Transverse colon (tissue), 4 donors: Measurements from ENCODE around the gene GDPD5. TPM values are rescaled to one million over a fixed set of nuclear protein-coding genes. Genes with fewer than 3 reads are reported as not detected.

Experiments used
- DNase-seq: peaks from one replicate; pipeline ENCODE4 v3.0.0-alpha.2; 2019
- H3K27ac ChIP-seq, 4 donors: fragments of 200-600 bp; sonication (generic); 2 replicates each; pipeline ENCODE4 v1.5.1; 2016 to 2018; ENCODE audit warnings: inconsistent platforms in 4 of 4
- H3K27me3 ChIP-seq: fragments of 200-600 bp; sonication (generic); 2 replicates; pipeline ENCODE4 v1.5.1; 2017; ENCODE audit warnings: inconsistent platforms
- H3K36me3 ChIP-seq, 4 donors: fragments of 200-600 bp; sonication (generic); 2 replicates each; pipeline ENCODE4 v1.5.1; 2017 to 2019; ENCODE audit warnings: inconsistent platforms in 4 of 4
- H3K4me1 ChIP-seq, 4 donors: fragments of 200-600 bp; sonication (generic); 2 replicates each; pipeline ENCODE4 v1.5.1; 2017 to 2020; ENCODE audit warnings: inconsistent platforms in 4 of 4
- H3K4me3 ChIP-seq, 4 donors: fragments of 200-600 bp; sonication (generic); 1 replicate in 1 of 4; 2 replicates in 3 of 4; pipeline versions ENCODE4 v1.5.1 to v1.6.1; 2017 to 2019; ENCODE audit warnings: inconsistent platforms in 4 of 4
- H3K9me3 ChIP-seq, 2 donors: fragments of 200-600 bp; sonication (generic); 2 replicates each; pipeline ENCODE4 v1.5.1; 2017 to 2019; ENCODE audit warnings: inconsistent platforms in 2 of 2
- EP300 ChIP-seq: sonication (generic); formaldehyde crosslinking; IDR thresholded peaks from one replicate; pipeline ENCODE4 v1.6.1; 2017; ENCODE audit warnings: antibody characterized with exemption, low read depth
- POLR2A ChIP-seq: fragments of 450-650 bp; IDR thresholded peaks from one replicate; pipeline ENCODE4 v1.6.1; 2016; ENCODE audit warnings: antibody characterized with exemption, mild to moderate bottlenecking, moderate library complexity
- POLR2AphosphoS5 ChIP-seq, 3 donors: sonication (generic); formaldehyde crosslinking; IDR thresholded peaks; one replicate each; pipeline ENCODE4 v1.6.1; 2016; ENCODE audit warnings: antibody characterized with exemption in 3 of 3
- WGBS, 2 donors: methylation state at CpG; one replicate each; pipeline ENCODE4 v1.1.5; 2018; ENCODE audit warnings: low coverage in 1 of 2; 5-methylcytosine and 5-hydroxymethylcytosine counted together
- in situ Hi-C, 4 donors: fragments of 200-750 bp; cut with MboI; loops; one replicate each; pipeline versions ENCODE4 v1.15.0 to v1.15.1; 2017; ENCODE audit warnings: low sequenced_read_pairs in 3 of 4, low pct_ligation_motif_present in 1 of 4, low pct_unique_long_range_greater_than_20kb in 1 of 4
- intact Hi-C: fragments of 100-400 bp; cut with DNase I; formaldehyde crosslinking; loops from one replicate; pipeline ENCODE4 v1.15.1; 2023; ENCODE audit warnings: low total_unique reads
- total RNA-seq, 4 donors: library from RNA; depleted of rRNA; stranded (reverse); fragments of >200 nt; gene quantifications; one replicate each; pipeline ENCODE4 v1.1.0, GENCODE V29; 2016
- TF ChIP-seq, protein P1 (sequence below), 5 experiments: fragments of 200-600 bp in 3 of 5; fragments of 450-650 bp in 2 of 5; sonication (generic) in 3 of 5; IDR thresholded peaks; 1 replicate in 2 of 5; 2 replicates in 3 of 5; pipeline ENCODE4 v1.5.1; 2016 to 2017; ENCODE audit warnings: antibody characterized with exemption in 5 of 5, inconsistent platforms in 3 of 5, mild to moderate bottlenecking in 2 of 5, moderate library complexity in 1 of 5

Gene GDPD5
- total RNA-seq, 4 donors from 2014 or later = 3.7 to 10.1 (median 7.1) TPM; not detected in 1

DNA sequence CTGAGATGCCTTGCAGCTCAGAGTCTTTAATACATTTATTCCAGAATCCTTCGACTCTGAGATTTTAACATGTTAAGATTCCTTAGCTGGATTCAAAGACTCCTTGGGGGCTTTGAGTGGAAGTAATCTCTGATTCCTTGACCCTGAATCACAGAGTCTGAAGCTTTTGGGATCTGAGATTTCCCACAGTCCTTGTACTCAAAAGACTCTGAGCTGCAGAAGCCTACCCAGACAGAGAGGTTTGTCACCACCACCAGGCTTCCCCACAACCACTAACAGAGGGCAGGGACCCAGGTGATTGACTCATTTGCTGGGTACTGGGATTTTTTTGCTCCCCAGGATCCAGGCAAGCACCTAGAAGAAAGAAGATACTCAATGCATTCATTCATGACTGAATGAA is 34.9 kb upstream of the GDPD5 start:
- intact Hi-C loops (loop anchor here (5.0 kb wide), 1 partner anchor 257 kb away; the partner anchor contains the start of gene UVRAG), in situ Hi-C loops (no loop called here)
- WGBS, 2 donors = 67% methylated on average over 1 of the region's 1 CpG; no CpG with 5 or more reads in 1 of the 2 donors
- Histone ChIP-seq H3K27me3 (no peaks in the 10 kb centered on the region), H3K36me3 (no peaks in the 10 kb centered on the region), H3K27ac (peak overlapping the region; percentile 96 to 99 (median 98)), H3K9me3 (no peaks in the 10 kb centered on the region), H3K4me3 (no peak overlapping the region), H3K4me1 (peaks cover 51 to 79% (median 60%) of the 10 kb centered on the region in 4 donors)
- DNase-seq = no peak
- no peak for TF ChIP-seq POLR2AphosphoS5 (IDR thresholded peaks at IDR 0.05)
- TF ChIP-seq, protein P1, sequence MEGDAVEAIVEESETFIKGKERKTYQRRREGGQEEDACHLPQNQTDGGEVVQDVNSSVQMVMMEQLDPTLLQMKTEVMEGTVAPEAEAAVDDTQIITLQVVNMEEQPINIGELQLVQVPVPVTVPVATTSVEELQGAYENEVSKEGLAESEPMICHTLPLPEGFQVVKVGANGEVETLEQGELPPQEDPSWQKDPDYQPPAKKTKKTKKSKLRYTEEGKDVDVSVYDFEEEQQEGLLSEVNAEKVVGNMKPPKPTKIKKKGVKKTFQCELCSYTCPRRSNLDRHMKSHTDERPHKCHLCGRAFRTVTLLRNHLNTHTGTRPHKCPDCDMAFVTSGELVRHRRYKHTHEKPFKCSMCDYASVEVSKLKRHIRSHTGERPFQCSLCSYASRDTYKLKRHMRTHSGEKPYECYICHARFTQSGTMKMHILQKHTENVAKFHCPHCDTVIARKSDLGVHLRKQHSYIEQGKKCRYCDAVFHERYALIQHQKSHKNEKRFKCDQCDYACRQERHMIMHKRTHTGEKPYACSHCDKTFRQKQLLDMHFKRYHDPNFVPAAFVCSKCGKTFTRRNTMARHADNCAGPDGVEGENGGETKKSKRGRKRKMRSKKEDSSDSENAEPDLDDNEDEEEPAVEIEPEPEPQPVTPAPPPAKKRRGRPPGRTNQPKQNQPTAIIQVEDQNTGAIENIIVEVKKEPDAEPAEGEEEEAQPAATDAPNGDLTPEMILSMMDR (IDR thresholded peaks at IDR 0.05) = no peak
- TF ChIP-seq EP300 = no peak
- TF ChIP-seq POLR2A = no peak

DNA sequence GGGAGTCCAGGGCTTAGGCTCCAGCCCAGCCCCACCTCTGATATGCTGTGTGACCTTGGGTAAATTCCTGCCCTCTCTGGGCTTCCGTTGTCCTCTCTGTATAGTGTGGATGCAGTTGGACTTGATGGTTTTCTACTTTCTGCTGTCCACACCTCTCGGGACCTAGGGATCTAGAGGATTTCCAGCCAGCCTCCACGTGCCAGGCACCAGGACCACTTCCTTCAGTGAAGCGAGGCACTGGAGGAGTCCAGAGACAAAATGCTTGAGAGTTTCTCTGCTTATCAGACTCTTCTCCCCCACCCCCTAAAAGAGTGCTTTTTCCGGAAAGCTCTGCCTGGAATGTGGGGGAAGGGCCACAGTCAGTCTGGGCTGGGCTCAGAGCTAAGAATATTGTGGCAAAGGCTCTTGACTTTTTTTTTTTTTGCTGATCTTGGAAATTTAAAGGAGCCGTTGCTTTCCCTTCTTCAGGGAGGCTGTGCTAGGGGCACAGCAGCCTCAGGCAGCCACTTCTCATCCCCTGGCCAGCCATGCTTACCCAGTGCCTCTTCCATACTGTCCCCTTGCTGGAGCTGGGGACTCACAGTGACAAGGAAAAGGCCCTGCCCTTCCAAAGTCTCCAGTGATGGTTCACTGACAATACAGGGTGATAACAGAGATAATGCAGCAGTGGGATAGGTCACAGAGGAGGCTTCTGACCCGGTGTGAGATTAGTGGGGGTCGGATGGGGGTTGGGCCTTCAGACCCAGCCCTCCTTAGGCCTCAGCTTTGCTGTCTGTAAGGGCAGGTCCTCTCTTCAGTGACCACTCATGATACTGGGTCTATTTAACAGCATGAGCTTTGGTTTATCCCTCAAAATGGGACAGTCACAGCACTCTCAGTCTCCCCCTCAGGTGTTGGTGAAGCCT is 33.5 kb upstream of the GDPD5 start:
- Histone ChIP-seq H3K36me3 (no peaks in the 10 kb centered on the region), H3K27me3 (no peaks in the 10 kb centered on the region), H3K4me1 (peaks cover 39 to 68% (median 56%) of the 10 kb centered on the region in 4 donors), H3K9me3 (no peaks in the 10 kb centered on the region), H3K4me3 (no peak overlapping the region), H3K27ac (peak overlapping the region; percentile 96 to 99 (median 98))
- in situ Hi-C loops (no loop called here), intact Hi-C loops (no loop called here)
- no peak for DNase-seq
- peak in 1 of 3 donors; percentile 21 for TF ChIP-seq POLR2AphosphoS5 (IDR thresholded peaks at IDR 0.05)
- no peak for TF ChIP-seq POLR2A
- no peak for TF ChIP-seq EP300
- 17 to 31% methylated on average over 1 to 8 of the region's 8 CpGs for WGBS, 2 donors

DNA sequence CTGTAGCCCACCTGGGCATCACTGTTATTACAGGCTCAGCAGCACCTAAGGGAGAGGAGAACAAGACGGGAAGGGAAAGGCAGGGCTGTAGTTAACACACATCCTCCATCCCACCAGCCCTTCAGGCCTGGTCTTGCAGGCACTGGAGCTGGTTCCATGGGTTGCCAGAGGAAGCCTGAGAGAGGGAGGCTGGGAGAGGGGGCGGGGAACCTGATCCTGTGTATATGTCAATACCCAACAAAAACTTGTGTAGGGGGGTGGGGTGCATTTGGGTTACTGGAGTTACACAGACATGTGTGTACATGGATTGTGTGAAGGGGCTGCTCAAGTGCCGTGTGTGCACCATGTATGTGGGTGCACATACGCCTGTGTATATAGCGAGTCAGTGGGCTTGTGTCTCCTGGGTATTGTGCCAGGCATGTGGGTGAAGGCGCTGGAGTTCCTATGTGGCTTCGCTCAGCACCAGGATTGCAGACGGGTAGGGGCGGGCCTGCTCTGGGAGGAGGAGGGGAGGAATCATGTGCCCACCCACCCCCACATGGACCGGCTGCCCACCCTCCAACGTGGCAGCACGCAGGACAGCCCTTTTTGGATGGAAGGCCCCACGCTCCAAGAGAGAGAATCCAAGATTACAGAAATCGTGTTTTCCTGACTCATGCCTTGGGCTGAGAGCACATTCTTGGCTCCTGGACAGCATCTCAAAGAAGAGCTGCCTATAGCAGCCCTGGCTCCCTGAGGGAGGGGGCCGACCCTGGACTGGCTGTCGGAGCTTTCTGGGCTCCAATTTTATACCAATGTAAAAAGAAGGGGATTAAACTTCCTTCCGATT is 32.1 kb upstream of the GDPD5 start:
- no peaks in the 10 kb centered on the region for H3K27me3 ChIP-seq
- H3K36me3 ChIP-seq = no peaks in the 10 kb centered on the region
- H3K4me1 ChIP-seq = peaks cover 33 to 63% (median 50%) of the 10 kb centered on the region in 4 donors
- TF ChIP-seq POLR2AphosphoS5 (IDR thresholded peaks at IDR 0.05) = peak in 2 of 3 donors; percentile 32 to 33
- TF ChIP-seq, protein P1 (IDR thresholded peaks at IDR 0.05) = no peak
- 66 to 82% methylated on average over 2 to 17 of the region's 17 CpGs for WGBS, 2 donors
- in situ Hi-C loops = no loop called here
- no peaks in the 10 kb centered on the region for H3K9me3 ChIP-seq
- DNase-seq = peak; percentile 41
- H3K4me3 ChIP-seq = no peak overlapping the region
- intact Hi-C loops = no loop called here
- peak overlapping the region; percentile 96 to 99 (median 98) for H3K27ac ChIP-seq

DNA sequence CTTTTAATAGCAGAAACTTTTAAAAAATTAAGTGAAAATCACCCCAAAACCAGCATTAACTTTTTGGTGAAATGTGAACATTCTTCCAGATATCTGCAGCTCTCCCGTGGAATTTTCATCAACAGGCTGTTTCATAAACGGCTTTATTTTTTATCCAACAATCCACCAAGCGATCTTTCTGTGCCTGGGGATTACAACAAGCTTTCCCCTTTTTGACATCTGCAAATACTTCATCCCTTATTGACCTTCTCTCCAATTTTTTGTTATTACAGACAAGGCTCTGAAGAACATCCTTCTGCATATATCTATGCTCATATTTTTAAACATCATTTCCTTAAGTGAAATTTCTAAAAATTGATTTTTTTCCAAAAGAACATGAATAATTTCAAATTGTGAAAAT is 30.5 kb upstream of the GDPD5 start:
- no peaks in the 10 kb centered on the region for H3K36me3 ChIP-seq
- H3K4me3 ChIP-seq = no peak overlapping the region
- no peaks in the 10 kb centered on the region for H3K9me3 ChIP-seq
- WGBS, 2 donors = 82 to 86% methylated on average over 3 of the region's 3 CpGs
- no peak for DNase-seq
- peaks cover 31 to 57% (median 43%) of the 10 kb centered on the region in 4 donors for H3K4me1 ChIP-seq
- in situ Hi-C loops (no loop called here), intact Hi-C loops (no loop called here)
- TF ChIP-seq POLR2AphosphoS5 (IDR thresholded peaks at IDR 0.05) (no peak), POLR2A (no peak), EP300 (no peak)
- TF ChIP-seq, protein P1 (IDR thresholded peaks at IDR 0.05) = no peak
- H3K27me3 ChIP-seq = no peaks in the 10 kb centered on the region
- peak overlapping the region in 3 of 4 donors; percentile 96 to 98 (median 98) for H3K27ac ChIP-seq
